Stimulated activated CD8-positive, alpha-beta memory T cell treated with anti-CD3 and anti-CD28 coated beads, Interleukin-4, amount 100 ng/mL, for 1 hour (primary cell): ENCODE data around the gene GORAB.

Source experiments
- DNase-seq, 2 donors: peaks; one replicate each; pipeline ENCODE4 v3.0.0-alpha.2; 2020; ENCODE audit warnings: low read depth in 2 of 2, low spot score in 1 of 2

The GORAB gene

GRCh38 chr1:170531758-170532657, at the start of gene GORAB:
Gene GORAB (plus strand): TSS chr1:170532166. CDS start chr1:170532224, 58 bp downstream.
- peak; percentile 69 for DNase-seq

- no peak for DNase-seq
These were observed 48.9 kb upstream of the GORAB start for GRCh38 chr1:170483051-170483450.

- no peak for DNase-seq
These were observed 44.5 kb upstream of the GORAB start for GRCh38 chr1:170487503-170487902.

- no peak for DNase-seq
These were observed 40.7 kb upstream of the GORAB start for GRCh38 chr1:170491291-170491690.

- no peak for DNase-seq
These were observed 37.6 kb upstream of the GORAB start for GRCh38 chr1:170494369-170494768.

- no peak for DNase-seq
These were observed 37.0 kb upstream of the GORAB start for GRCh38 chr1:170495006-170495405.

GRCh38 chr1:170498876-170499275, 33.1 kb upstream of the GORAB start:
- no peak for DNase-seq

- no peak for DNase-seq
These were observed 28.3 kb upstream of the GORAB start for GRCh38 chr1:170503665-170504064.

- no peak for DNase-seq
These were observed 21.8 kb upstream of the GORAB start for GRCh38 chr1:170510163-170510562.

GRCh38 chr1:170511038-170511437, 20.9 kb upstream of the GORAB start:
- DNase-seq = no peak

- no peak for DNase-seq
These were observed 18.8 kb upstream of the GORAB start for GRCh38 chr1:170513138-170513537.

GRCh38 chr1:170518185-170518834, 13.7 kb upstream of the GORAB start:
- DNase-seq = no peak

GRCh38 chr1:170518965-170519364, 13.0 kb upstream of the GORAB start:
- no peak for DNase-seq

GRCh38 chr1:170520601-170521000, 11.4 kb upstream of the GORAB start:
- DNase-seq = no peak

GRCh38 chr1:170521818-170522217, 10.1 kb upstream of the GORAB start:
- DNase-seq = no peak

GRCh38 chr1:170530972-170531757, 801 bp upstream of the GORAB start:
- DNase-seq = no peak

- DNase-seq = no peak
These were observed 1.3 kb downstream of the GORAB start for GRCh38 chr1:170533298-170533697.

- no peak for DNase-seq
These were observed 2.7 kb downstream of the GORAB start for GRCh38 chr1:170534626-170535147.

- DNase-seq = no peak
These were observed 3.5 kb downstream of the GORAB start for GRCh38 chr1:170535418-170535817.

GRCh38 chr1:170536924-170537551, 5.1 kb downstream of the GORAB start:
- no peak for DNase-seq
